GM20000 (cell line): Measurements from ENCODE around the gene EXOSC5.
"Not testable (repeated sequence)": the region's sequence is repeated elsewhere in the genome, so short reads cannot be mapped to it uniquely, and the experiment has no call there.

ENCODE experiments used
- DNase-seq: peaks from one replicate; pipeline ENCODE4 v3.0.0; 2012; ENCODE audit warnings: low spot score
- CTCF ChIP-seq: IDR thresholded peaks from 2 replicates; pipeline ENCODE4 v1.5.1; 2012; ENCODE audit warnings: mild to moderate bottlenecking, control low read depth; ENCODE audit errors: extremely low read depth, missing control alignments

EXOSC5 gene

GRCh38 chr19:41437944-41438574 is 40.9 kb upstream of the EXOSC5 start:
- peak; percentile 2 for DNase-seq
- no peak for TF ChIP-seq CTCF

- no peak for DNase-seq
- TF ChIP-seq CTCF: no peak
Measured at GRCh38 chr19:41436674-41436951, 39.5 kb upstream of the EXOSC5 start.

- DNase-seq: no peak
- TF ChIP-seq CTCF: no peak
Measured at GRCh38 chr19:41435936-41436673, 38.9 kb upstream of the EXOSC5 start.

GRCh38 chr19:41435376-41435775 is 38.2 kb upstream of the EXOSC5 start:
- DNase-seq: not testable (repeated sequence)

- TF ChIP-seq CTCF: no peak
- no peak for DNase-seq
Measured at GRCh38 chr19:41434450-41434849, 37.3 kb upstream of the EXOSC5 start.

DNA sequence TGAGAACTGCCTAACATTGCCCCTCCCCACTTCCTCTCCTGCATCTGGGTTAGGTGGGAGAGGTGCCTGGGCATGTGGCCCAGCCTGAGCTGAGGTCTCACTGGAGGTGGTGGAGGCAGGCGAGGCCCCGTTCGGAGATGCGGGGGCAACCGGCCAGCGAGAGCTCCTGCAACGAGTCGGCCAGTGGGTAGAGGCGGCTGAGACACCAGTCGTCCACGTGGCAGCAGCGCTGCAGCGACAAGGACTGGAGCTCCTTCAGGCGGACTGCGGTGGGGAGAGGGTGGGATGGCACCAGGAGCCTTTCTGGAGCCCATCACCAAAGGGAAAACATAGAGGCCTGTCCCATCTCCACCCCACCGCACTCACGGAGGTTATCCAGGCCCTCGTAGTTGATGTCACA is 36.0 kb upstream of the EXOSC5 start:
- no peak for DNase-seq
- no peak for TF ChIP-seq CTCF

- TF ChIP-seq CTCF: no peak
- no peak for DNase-seq
Measured at GRCh38 chr19:41431426-41432386, 34.5 kb upstream of the EXOSC5 start.
